ENCODE measurements around the gene TMEM253. TPM values are rescaled to one million over a fixed set of nuclear protein-coding genes. Genes with fewer than 3 reads are reported as not detected.

TMEM253 gene
- total RNA-seq, 1 experiment from 2014 or later, result 0.49 TPM

DNA sequence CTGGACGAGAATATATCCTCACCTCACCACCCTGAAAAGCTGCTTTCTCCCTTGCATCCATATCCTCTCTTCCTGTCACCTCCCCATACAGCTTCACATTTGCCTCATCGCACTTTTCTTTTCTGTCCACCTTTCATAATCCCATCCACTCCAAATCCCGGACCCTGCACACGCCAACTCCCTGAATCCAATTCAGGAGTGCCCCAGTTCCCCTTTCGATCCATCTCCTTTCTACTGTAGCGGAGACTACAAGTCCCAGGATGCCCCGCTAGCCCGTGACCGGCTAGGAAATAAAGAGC lies 2.5 kb downstream of the TMEM253 start:
- CTCF ChIA-PET, result interaction anchor here (2.2 to 3.9 kb wide), 5 partner anchors 9 to 88 kb away, joined by 8 to 55 read pairs (median 23); partner anchors contain the start of gene ARHGEF40
- no peaks in the 10 kb centered on the region for H3K27me3 ChIP-seq (replicated peaks; ENCODE audit: insufficient read depth, low read depth, low read length, poor library complexity)
- H3K4me3 ChIP-seq (ENCODE audit: low read depth, low read length, poor library complexity, severe bottlenecking), result peak overlapping the region; percentile 92
- H3K4me1 ChIP-seq (ENCODE audit: insufficient read depth, low read length, poor library complexity, severe bottlenecking), result peaks cover 30% of the 10 kb centered on the region
- no TSS peak for BruUV-seq (replicated peaks)
- POLR2A ChIA-PET (ENCODE audit: low non-redundant PET), result no interaction called here
- intact Hi-C loops (cut with micrococcal nuclease; ENCODE audit: unreplicated experiment), result no loop called here
- no peak for DNase-seq (ENCODE audit: low spot score)
- H3K9me3 ChIP-seq (ENCODE audit: low read depth, low read length, poor library complexity, severe bottlenecking), result no peaks in the 10 kb centered on the region
- H3K27ac ChIP-seq (ENCODE audit: low read depth, low read length, poor library complexity, severe bottlenecking), result peak overlapping the region; percentile 100
- no peak for TF ChIP-seq EZH2 (IDR thresholded peaks at IDR 0.05; ENCODE audit: borderline replicate concordance, low read depth, low read length, poor library complexity, severe bottlenecking)
- TF ChIP-seq, protein P1, sequence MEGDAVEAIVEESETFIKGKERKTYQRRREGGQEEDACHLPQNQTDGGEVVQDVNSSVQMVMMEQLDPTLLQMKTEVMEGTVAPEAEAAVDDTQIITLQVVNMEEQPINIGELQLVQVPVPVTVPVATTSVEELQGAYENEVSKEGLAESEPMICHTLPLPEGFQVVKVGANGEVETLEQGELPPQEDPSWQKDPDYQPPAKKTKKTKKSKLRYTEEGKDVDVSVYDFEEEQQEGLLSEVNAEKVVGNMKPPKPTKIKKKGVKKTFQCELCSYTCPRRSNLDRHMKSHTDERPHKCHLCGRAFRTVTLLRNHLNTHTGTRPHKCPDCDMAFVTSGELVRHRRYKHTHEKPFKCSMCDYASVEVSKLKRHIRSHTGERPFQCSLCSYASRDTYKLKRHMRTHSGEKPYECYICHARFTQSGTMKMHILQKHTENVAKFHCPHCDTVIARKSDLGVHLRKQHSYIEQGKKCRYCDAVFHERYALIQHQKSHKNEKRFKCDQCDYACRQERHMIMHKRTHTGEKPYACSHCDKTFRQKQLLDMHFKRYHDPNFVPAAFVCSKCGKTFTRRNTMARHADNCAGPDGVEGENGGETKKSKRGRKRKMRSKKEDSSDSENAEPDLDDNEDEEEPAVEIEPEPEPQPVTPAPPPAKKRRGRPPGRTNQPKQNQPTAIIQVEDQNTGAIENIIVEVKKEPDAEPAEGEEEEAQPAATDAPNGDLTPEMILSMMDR (conservative IDR thresholded peaks at IDR 0.05; ENCODE audit: low read depth, low read length), result no peak
- H3K36me3 ChIP-seq (ENCODE audit: insufficient read depth, low read length, poor library complexity, severe bottlenecking), result no peaks in the 10 kb centered on the region

DNA sequence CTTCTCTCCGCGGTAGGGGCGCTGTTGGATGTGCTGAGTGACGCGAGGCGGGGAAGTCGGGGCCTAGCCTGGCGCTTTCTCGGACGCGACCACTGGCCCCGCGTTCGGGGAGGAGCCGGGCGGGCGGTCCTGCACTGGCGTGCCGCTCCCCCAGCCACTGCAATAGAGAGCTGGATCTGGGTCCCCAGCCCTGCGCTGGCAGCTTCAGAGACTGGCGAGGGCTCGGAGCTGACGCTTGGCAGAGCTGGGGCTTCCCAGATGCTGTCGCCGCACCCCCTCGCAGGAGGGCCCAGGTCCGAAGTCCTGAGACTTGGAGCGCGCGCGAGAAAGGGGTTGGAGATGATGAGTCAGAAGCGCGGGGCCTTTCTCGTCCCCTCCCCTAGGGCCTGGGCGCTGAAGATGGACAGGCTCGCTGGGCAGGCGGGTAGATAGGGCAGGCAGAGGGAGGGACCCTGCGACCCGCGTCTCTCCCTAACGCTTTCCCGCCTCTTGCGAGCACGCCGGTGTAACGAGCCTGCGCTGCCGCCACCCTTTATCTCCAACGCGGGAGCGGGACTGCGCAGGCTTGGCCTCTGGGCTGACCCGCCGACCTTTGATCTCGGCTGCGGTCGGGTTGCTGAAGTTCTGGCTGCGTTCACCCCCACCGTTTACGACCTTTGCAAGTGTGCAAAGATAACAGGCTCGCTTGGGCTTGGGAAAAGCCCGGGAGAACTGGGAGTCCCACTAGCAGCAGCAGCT lies 3.0 kb downstream of the TMEM253 start:
- Histone ChIP-seq H3K27ac (ENCODE audit: low read depth, low read length, poor library complexity, severe bottlenecking) (peak overlapping the region; percentile 100), H3K36me3 (ENCODE audit: insufficient read depth, low read length, poor library complexity, severe bottlenecking) (no peaks in the 10 kb centered on the region), H3K4me3 (ENCODE audit: low read depth, low read length, poor library complexity, severe bottlenecking) (peak overlapping the region; percentile 92), H3K4me1 (ENCODE audit: insufficient read depth, low read length, poor library complexity, severe bottlenecking) (peaks cover 30% of the 10 kb centered on the region), H3K9me3 (ENCODE audit: low read depth, low read length, poor library complexity, severe bottlenecking) (no peaks in the 10 kb centered on the region), H3K27me3 (replicated peaks; ENCODE audit: insufficient read depth, low read depth, low read length, poor library complexity) (no peaks in the 10 kb centered on the region)
- intact Hi-C loops (cut with micrococcal nuclease; ENCODE audit: unreplicated experiment), result loop anchor here (1.0 kb wide), 3 partner anchors 12 to 90 kb away; no protein-coding TSS in a partner anchor
- no peak for TF ChIP-seq EZH2 (IDR thresholded peaks at IDR 0.05; ENCODE audit: borderline replicate concordance, low read depth, low read length, poor library complexity, severe bottlenecking)
- TF ChIP-seq, protein P1 (conservative IDR thresholded peaks at IDR 0.05; ENCODE audit: low read depth, low read length), result peak; percentile 84
- ChIA-PET POLR2A (ENCODE audit: low non-redundant PET) (no interaction called here), CTCF (interaction anchor here (0.6 to 3.9 kb wide), 10 partner anchors 9 to 133 kb away, joined by 3 to 55 read pairs (median 12); partner anchors contain the start of gene ARHGEF40)
- peak; percentile 99 for DNase-seq (ENCODE audit: low spot score)
- TSS peak; percentile 91 for BruUV-seq (replicated peaks)

DNA sequence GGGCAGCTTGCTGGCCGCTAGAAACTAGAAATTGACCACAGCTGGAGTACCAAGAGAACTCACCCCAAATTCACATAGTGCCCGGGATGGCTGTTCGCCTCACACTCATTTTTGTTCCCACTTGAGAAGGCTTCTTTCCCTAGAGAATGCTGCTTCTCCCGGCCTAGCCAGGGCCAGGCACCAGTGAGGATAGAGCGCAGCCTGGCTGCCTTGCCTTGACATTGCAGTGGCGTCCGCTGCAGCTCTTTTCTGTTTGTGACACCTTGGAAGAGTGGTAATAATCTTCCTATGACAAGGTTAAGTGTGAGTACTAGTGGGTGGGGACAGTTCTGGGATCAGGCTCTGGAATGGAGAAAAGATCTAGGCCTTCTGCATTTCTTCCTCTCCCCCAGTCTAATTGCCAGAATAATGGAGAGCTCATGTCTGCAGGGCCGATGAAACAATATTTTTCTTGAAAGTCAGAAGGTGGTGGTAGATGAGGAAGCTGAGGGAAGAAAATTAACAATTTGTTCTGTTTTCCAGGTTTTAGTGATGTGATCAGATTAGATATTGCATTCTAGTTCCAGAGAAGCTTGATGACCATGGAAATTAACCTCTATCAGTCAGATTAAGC lies 3.7 kb downstream of the TMEM253 start:
- intact Hi-C loops (cut with micrococcal nuclease; ENCODE audit: unreplicated experiment), result loop anchor here (1.0 to 5.0 kb wide), 4 partner anchors 12 to 247 kb away; no protein-coding TSS in a partner anchor
- Histone ChIP-seq H3K4me3 (ENCODE audit: low read depth, low read length, poor library complexity, severe bottlenecking) (peak overlapping the region; percentile 92), H3K9me3 (ENCODE audit: low read depth, low read length, poor library complexity, severe bottlenecking) (no peaks in the 10 kb centered on the region), H3K36me3 (ENCODE audit: insufficient read depth, low read length, poor library complexity, severe bottlenecking) (no peaks in the 10 kb centered on the region), H3K4me1 (ENCODE audit: insufficient read depth, low read length, poor library complexity, severe bottlenecking) (peaks cover 26% of the 10 kb centered on the region), H3K27ac (ENCODE audit: low read depth, low read length, poor library complexity, severe bottlenecking) (peak overlapping the region; percentile 100), H3K27me3 (replicated peaks; ENCODE audit: insufficient read depth, low read depth, low read length, poor library complexity) (no peaks in the 10 kb centered on the region)
- POLR2A ChIA-PET (ENCODE audit: low non-redundant PET), result no interaction called here
- peak; percentile 91 for DNase-seq (ENCODE audit: low spot score)
- CTCF ChIA-PET, result interaction anchor here (0.6 to 3.9 kb wide), 10 partner anchors 10 to 261 kb away, joined by 3 to 55 read pairs (median 12); partner anchors contain the start of gene ARHGEF40
- no TSS peak for BruUV-seq (replicated peaks)
- TF ChIP-seq EZH2 (IDR thresholded peaks at IDR 0.05; ENCODE audit: borderline replicate concordance, low read depth, low read length, poor library complexity, severe bottlenecking), result no peak
- TF ChIP-seq, protein P1 (conservative IDR thresholded peaks at IDR 0.05; ENCODE audit: low read depth, low read length), result peak; percentile 98

Measured in A673 (cell line).